HEK293 (cell line): ENCODE measurements around the gene PPP2R2B.

ENCODE experiments used
- CTCF ChIP-seq: fragments of 450-650 bp; formaldehyde crosslinking; IDR thresholded peaks from 2 replicates; pipeline ENCODE4 v1.5.1; 2016; ENCODE audit warnings: missing biosample characterization, missing genetic modification characterization
- ELK4 ChIP-seq: IDR thresholded peaks from 2 replicates; pipeline ENCODE4 v1.6.1; 2011; ENCODE audit warnings: mild to moderate bottlenecking, low read depth, low read length, borderline replicate concordance
- TF ChIP-seq, protein P1 (sequence below): fragments of 450-650 bp; formaldehyde crosslinking; IDR thresholded peaks from 2 replicates; pipeline ENCODE4 v1.5.1; 2016; ENCODE audit warnings: missing biosample characterization, missing genetic modification characterization, low read depth

- no peak for TF ChIP-seq CTCF
- TF ChIP-seq ELK4 = no peak
- TF ChIP-seq, protein P1, sequence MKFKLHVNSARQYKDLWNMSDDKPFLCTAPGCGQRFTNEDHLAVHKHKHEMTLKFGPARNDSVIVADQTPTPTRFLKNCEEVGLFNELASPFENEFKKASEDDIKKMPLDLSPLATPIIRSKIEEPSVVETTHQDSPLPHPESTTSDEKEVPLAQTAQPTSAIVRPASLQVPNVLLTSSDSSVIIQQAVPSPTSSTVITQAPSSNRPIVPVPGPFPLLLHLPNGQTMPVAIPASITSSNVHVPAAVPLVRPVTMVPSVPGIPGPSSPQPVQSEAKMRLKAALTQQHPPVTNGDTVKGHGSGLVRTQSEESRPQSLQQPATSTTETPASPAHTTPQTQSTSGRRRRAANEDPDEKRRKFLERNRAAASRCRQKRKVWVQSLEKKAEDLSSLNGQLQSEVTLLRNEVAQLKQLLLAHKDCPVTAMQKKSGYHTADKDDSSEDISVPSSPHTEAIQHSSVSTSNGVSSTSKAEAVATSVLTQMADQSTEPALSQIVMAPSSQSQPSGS (tag by site-specific recombination) = no peak
Measured at GRCh38 chr5:146725025-146725424, 153.5 kb downstream of the PPP2R2B start.
